Endothelial cell (in vitro differentiated cells): ENCODE measurements around the gene GALNT9. TPM values are rescaled to one million over a fixed set of nuclear protein-coding genes. Genes with fewer than 3 reads are reported as not detected.
"Not testable (repeated sequence)": the region's sequence is repeated elsewhere in the genome, so short reads cannot be mapped to it uniquely, and the experiment has no call there.

Source experiments
- DNase-seq: peaks from one replicate; pipeline ENCODE4 v3.0.0; 2021; ENCODE audit warnings: low spot score
- H3K27ac Mint-ChIP-seq: one replicate; pipeline ENCODE4 v1.8.0; 2021; ENCODE audit warnings: mixed read lengths, inconsistent platforms; ENCODE audit not compliant: unreplicated experiment
- H3K27me3 Mint-ChIP-seq: one replicate; pipeline ENCODE4 v1.8.0; 2021; ENCODE audit warnings: mild to moderate bottlenecking, moderate library complexity, mixed read lengths, inconsistent platforms; ENCODE audit not compliant: unreplicated experiment
- H3K36me3 Mint-ChIP-seq: one replicate; pipeline ENCODE4 v1.8.0; 2021; ENCODE audit warnings: mild to moderate bottlenecking, low read depth, mixed read lengths, inconsistent platforms; ENCODE audit not compliant: unreplicated experiment
- H3K4me1 Mint-ChIP-seq: one replicate; pipeline ENCODE4 v1.8.0; 2021; ENCODE audit warnings: mild to moderate bottlenecking, mixed read lengths, inconsistent platforms; ENCODE audit not compliant: unreplicated experiment
- H3K4me3 Mint-ChIP-seq: one replicate; pipeline ENCODE4 v1.8.0; 2021; ENCODE audit warnings: mild to moderate bottlenecking, mixed read lengths, inconsistent platforms; ENCODE audit not compliant: unreplicated experiment
- H3K9me3 Mint-ChIP-seq: one replicate; pipeline ENCODE4 v1.8.0; 2021; ENCODE audit warnings: mixed read lengths, inconsistent platforms; ENCODE audit not compliant: unreplicated experiment
- total RNA-seq: library from RNA; stranded (reverse); fragmentation: NEBNext Ultra II Directional; extraction: Animal tissue kit (Norgen Biotek cat#: 25700); gene quantifications from one replicate; pipeline ENCODE4 v1.2.1, GENCODE V29; 2021; ENCODE audit not compliant: unreplicated experiment
- TF ChIP-seq, protein P1 (sequence below): fragments of 200-600 bp; sonication (generic); IDR thresholded peaks from one replicate; pipeline ENCODE4 v1.5.0; 2021; ENCODE audit warnings: antibody characterized with exemption; ENCODE audit not compliant: unreplicated experiment

The GALNT9 gene
- total RNA-seq, 1 donor from 2014 or later: not detected

DNA sequence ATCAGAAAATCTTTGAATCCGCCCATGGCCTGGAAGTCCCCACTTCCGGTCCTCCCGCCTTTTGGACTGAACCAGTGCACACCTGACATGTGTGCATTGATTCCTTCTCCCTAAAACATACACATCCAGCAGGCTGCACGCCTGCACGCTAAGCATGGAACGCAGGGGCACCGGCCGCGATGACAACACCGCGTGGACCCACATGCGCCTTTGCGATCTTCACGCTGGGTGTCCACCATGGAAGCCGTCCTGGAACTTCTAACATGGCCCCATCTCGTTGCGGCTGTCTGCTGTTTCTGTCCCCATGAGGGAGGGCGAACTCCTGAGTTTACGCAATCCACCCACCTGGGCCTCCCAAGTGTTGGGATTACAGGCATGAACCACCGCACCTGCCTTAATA is 73.7 kb downstream of the GALNT9 start:
- Mint-ChIP-seq H3K27me3 (peaks cover 8% of the 10 kb centered on the region), H3K4me3 (no peak overlapping the region), H3K27ac (no peak overlapping the region), H3K9me3 (no peaks in the 10 kb centered on the region), H3K4me1 (no peaks in the 10 kb centered on the region), H3K36me3 (no peaks in the 10 kb centered on the region)
- TF ChIP-seq, protein P1, sequence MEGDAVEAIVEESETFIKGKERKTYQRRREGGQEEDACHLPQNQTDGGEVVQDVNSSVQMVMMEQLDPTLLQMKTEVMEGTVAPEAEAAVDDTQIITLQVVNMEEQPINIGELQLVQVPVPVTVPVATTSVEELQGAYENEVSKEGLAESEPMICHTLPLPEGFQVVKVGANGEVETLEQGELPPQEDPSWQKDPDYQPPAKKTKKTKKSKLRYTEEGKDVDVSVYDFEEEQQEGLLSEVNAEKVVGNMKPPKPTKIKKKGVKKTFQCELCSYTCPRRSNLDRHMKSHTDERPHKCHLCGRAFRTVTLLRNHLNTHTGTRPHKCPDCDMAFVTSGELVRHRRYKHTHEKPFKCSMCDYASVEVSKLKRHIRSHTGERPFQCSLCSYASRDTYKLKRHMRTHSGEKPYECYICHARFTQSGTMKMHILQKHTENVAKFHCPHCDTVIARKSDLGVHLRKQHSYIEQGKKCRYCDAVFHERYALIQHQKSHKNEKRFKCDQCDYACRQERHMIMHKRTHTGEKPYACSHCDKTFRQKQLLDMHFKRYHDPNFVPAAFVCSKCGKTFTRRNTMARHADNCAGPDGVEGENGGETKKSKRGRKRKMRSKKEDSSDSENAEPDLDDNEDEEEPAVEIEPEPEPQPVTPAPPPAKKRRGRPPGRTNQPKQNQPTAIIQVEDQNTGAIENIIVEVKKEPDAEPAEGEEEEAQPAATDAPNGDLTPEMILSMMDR: no peak
- DNase-seq: no peak

DNA sequence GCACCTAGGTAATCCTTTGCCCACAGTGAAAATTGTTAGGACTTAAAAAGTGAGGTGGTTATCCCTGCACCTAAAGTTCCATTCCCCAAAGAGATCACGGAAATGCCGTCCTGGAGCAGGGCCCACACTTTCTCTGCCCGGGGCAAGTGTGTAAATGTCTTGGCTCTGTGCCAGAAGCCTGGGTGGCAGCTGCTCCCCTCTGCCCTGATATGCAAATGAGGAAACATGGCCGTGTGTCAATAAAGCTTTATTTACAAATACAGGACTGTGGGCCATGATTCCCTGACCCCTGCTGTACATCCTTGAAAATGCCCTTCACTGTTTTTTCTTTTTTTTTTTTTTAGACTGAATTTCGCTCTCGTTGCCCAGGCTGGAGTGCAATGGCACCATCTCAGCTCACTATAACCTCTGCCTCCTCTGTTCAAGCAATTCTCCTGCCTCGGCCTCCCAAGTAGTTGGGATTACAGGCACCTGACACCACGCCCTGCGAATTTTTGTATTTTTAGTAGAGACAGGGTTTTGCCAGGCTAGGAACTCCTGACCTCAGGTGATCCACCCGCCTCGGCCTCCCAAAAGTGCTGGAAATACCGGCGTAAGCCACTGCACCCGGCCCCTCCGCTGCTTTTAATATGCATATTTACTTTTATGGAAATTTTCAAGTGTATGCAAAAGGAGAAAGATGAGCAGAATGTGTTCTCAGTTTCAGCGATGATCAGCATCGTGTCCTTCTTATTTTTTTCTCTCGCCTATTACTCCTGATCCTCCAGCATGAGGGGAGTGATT is 75.5 kb downstream of the GALNT9 start:
- H3K9me3 Mint-ChIP-seq: no peaks in the 10 kb centered on the region
- no peaks in the 10 kb centered on the region for H3K36me3 Mint-ChIP-seq
- H3K27ac Mint-ChIP-seq: no peak overlapping the region
- H3K4me3 Mint-ChIP-seq: no peak overlapping the region
- no peaks in the 10 kb centered on the region for H3K4me1 Mint-ChIP-seq
- TF ChIP-seq, protein P1: no peak
- DNase-seq: no peak
- peaks cover 8% of the 10 kb centered on the region for H3K27me3 Mint-ChIP-seq

DNA sequence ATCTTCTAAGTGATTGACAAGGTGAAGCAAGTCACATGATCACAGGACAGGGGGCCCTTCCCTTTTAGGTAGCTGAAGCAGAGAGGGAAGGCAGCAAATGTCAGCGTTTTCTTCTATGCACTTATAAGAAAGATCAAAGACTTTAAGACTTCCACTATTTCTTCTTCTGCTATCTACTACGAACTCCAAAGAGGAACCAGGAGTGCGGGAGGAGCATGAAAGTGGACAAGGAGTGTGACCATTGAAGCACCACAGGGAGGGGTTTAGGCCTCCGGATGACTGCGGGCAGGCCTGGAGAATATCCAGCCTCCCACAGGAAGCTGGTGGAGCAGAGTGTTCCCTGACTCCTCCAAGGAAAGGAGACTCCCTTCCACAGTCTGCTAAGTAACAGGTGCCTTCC is 76.4 kb downstream of the GALNT9 start:
- H3K27me3 Mint-ChIP-seq: not testable (repeated sequence)

DNA sequence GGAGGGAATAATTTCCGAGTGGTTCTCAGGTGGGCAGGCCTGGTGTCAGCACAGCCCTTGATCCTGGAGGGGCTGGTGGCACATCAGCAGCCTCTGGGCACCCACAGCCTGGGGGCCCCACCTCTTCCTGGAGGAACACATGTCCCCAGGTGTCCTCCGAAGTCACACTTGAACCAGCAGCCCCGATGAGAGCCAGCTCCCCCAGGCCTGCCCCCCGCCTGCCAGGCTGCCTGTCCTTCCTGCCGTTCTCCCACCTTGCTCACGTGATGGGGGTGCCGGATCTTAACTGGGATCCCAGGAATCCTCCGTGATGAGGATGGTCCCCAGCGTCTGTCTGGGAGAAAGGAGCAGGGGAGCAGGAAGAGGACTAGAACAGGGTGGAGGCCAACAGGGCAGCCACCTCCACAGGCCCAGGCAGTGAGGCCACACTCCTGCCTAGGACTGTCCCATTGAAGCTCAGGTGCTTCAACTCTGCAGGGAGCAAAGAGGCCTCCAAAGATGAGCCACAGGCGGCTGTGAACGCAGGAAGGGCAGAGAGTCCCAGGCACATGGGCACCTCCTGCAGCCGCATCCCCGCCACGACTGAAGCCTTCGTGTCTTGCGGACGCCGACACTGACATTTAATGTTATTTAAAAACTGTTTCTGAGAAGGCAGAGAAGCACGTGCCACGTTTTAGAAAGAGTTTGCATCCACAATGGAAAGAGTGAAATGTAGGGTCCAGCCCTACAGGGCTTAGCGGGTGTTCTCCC is 77.5 kb downstream of the GALNT9 start:
- Mint-ChIP-seq H3K27me3 (peaks cover 6% of the 10 kb centered on the region), H3K36me3 (no peaks in the 10 kb centered on the region), H3K4me1 (no peaks in the 10 kb centered on the region), H3K9me3 (no peaks in the 10 kb centered on the region), H3K27ac (no peak overlapping the region), H3K4me3 (no peak overlapping the region)
- TF ChIP-seq, protein P1: no peak
- no peak for DNase-seq

More for the DNA sequence above, 76.4 kb downstream of the GALNT9 start:
- not testable (repeated sequence) for DNase-seq, H3K36me3 Mint-ChIP-seq, H3K4me1 Mint-ChIP-seq, H3K4me3 Mint-ChIP-seq, H3K27ac Mint-ChIP-seq, H3K9me3 Mint-ChIP-seq

DNA sequence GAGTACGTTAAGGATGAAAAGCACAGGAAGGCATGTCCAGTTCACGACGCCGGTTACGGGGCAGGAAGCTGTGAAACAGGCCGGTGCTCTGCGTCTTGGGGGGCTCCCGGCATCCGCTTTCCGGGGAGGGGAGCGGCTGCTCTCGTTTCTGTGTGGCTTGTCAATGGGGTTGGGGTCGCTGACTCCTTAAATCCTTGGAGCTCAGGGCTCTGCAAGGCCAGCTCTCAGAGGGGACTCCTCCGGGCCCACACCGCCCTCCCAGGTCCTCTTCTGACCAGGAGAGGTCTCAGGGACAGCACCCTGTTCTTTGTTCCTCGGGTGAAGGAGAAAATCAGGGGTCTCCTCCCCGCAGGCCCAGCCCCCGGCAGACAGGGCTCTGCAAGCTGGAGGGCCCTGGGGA is 78.1 kb downstream of the GALNT9 start:
- DNase-seq: no peak
- Mint-ChIP-seq H3K36me3 (no peaks in the 10 kb centered on the region), H3K9me3 (no peaks in the 10 kb centered on the region), H3K4me3 (no peak overlapping the region), H3K4me1 (no peaks in the 10 kb centered on the region), H3K27me3 (peaks cover 6% of the 10 kb centered on the region), H3K27ac (no peak overlapping the region)
- TF ChIP-seq, protein P1: no peak
